DOHH2 (cell line): ENCODE measurements around the gene HEG1.

Experiments used
- CTCF ChIP-seq: fragments of 200-600 bp; sonication (generic); IDR thresholded peaks from one replicate; pipeline ENCODE4 v1.5.1; 2014; ENCODE audit warnings: antibody characterized with exemption, mild to moderate bottlenecking, low read depth, low read length; ENCODE audit not compliant: poor library complexity, severe bottlenecking
- EZH2phosphoT487 ChIP-seq: fragments of 200-600 bp; sonication (generic); IDR thresholded peaks from 2 replicates; pipeline ENCODE4 v1.6.1; 2017; ENCODE audit warnings: borderline replicate concordance, mild to moderate bottlenecking, antibody characterized with exemption, low read length, moderate library complexity, mixed read lengths

DNA sequence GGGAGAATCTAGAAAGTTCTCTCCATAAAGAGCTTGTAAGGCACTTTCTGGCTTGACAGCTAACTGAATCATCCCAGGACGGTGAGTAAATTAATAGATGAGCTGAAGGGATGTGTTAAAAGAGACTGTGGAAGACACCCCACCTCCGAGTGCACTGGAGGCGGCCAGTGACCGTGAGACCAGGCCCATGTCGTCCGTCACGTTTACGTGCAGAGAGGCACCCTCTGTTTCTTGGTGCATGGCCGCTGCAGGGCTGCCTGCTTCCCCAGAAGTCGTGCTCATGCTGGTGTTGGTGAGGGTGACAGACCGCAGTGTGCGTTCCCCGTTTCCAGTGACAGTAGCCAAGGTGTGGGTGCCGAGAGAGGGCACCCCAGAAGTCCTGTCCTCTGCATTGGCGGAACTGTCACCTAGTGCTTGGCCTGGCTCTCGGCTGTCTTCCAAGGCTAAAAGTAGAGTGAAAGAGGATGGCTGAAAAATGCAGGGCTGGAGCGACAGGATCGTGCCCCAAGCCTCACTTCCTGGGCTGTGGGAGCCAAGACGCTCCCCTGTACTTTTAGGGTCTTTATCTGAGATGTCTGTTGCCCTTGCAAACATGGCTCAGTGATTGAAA is 41.1 kb downstream of the HEG1 start:
- no peak for TF ChIP-seq CTCF
- TF ChIP-seq EZH2phosphoT487: no peak
